Psoas muscle (tissue), 8 donors: ENCODE data around the gene TNFAIP2. TPM values are rescaled to one million over a fixed set of nuclear protein-coding genes. Genes with fewer than 3 reads are reported as not detected.

Source experiments
- ATAC-seq, 4 donors: fragments of 200-7000 bp; cut with Tn5 transposase; one replicate each; pipeline ENCODE4 v1.9.1; 2020; ENCODE audit warnings: moderate library complexity in 3 of 4, mild to moderate bottlenecking in 2 of 4
- DNase-seq, 2 donors: peaks; one replicate each; pipeline ENCODE4 v3.0.0-alpha.2; 2020
- H3K27ac ChIP-seq: fragments of 200-600 bp; one replicate; pipeline ENCODE4 v1.8.0; 2022
- H3K27me3 ChIP-seq, 3 donors: fragments of 200-600 bp in 1 of 3; one replicate each; pipeline versions ENCODE4 v1.6.1 to v1.8.0; 2013 to 2022; ENCODE audit warnings: low read length in 2 of 3, mild to moderate bottlenecking in 2 of 3, moderate library complexity in 1 of 3; ENCODE audit not compliant: insufficient read depth in 3 of 3
- H3K36me3 ChIP-seq, 2 donors: fragments of 200-600 bp in 1 of 2; one replicate each; pipeline versions ENCODE4 v1.6.1 to v1.8.0; 2013 to 2022; ENCODE audit warnings: low read depth in 1 of 2, mild to moderate bottlenecking in 1 of 2, moderate library complexity in 1 of 2; ENCODE audit not compliant: insufficient read depth in 1 of 2
- H3K4me1 ChIP-seq: fragments of 200-600 bp; one replicate; pipeline ENCODE4 v1.8.0; 2022
- H3K4me3 ChIP-seq: fragments of 200-600 bp; one replicate; pipeline ENCODE4 v1.8.0; 2022; ENCODE audit warnings: mild to moderate bottlenecking
- H3K9me3 ChIP-seq: fragments of 200-600 bp; one replicate; pipeline ENCODE4 v1.8.0; 2022
- CTCF ChIP-seq: fragments of 200-600 bp; IDR thresholded peaks from one replicate; pipeline ENCODE4 v1.8.0; 2022; ENCODE audit warnings: antibody characterized with exemption
- WGBS, 3 donors: extraction: QIAGEN DNeasy Blood & Tissue Kit; methylation state at CpG; one replicate each; pipeline versions ENCODE4 v1.1.6 to v1.1.7; 2013; 5-methylcytosine and 5-hydroxymethylcytosine counted together
- intact Hi-C, 2 donors: fragments of 100-400 bp; cut with DNase I; formaldehyde crosslinking; loops; one replicate each; pipeline versions ENCODE4 v1.11.0 to v1.14.2; 2022
- polyA plus RNA-seq, 3 donors: library from polyadenylated mRNA; stranded (reverse); fragments of 200-250 nt; gene quantifications; one replicate each; pipeline ENCODE4 v1.2.3, GENCODE V29; 2013
- total RNA-seq, 4 donors: library from RNA; stranded (reverse); fragmentation: NEBNext Ultra II Directional in 2 of 4; extraction: Animal tissue kit (Norgen Biotek cat#: 25700) in 2 of 4; gene quantifications; one replicate each; pipeline versions ENCODE4 v1.2.1 to v1.2.4, GENCODE V29; 2021 to 2023
- donor health status: healthy with polysubstance abuse.
- donor health status: DM: no; HTN: no; CAD: no; lungs with moderate emphysema.
- donor health status: Bipolar disorder and iron deficiency.
- donor health status: healthy.
- donor health status: DM: yes; HTN: yes; CAD: no.
- donor health status: DM: no; HTN: no; CAD: no.
- donor health status: DM: no; HTN: no; CAD: no.
- donor health status: DM: yes; HTN: yes; CAD: no.

Gene TNFAIP2
- total and polyA plus RNA-seq, 7 donors = 25.7 to 146 (median 39.9) TPM

GRCh38 chr14:103097994-103098957 lies 25.0 kb upstream of the TNFAIP2 start:
- Histone ChIP-seq H3K27me3 (peaks cover 0 to 47% (median 15%) of the 10 kb centered on the region in 3 donors), H3K36me3 (no peaks in the 10 kb centered on the region), H3K27ac (no peak overlapping the region), H3K4me3 (no peak overlapping the region), H3K4me1 (peaks cover 2% of the 10 kb centered on the region), H3K9me3 (peaks cover 4% of the 10 kb centered on the region)
- 74 to 84% (median 80%) methylated on average over 30 to 31 of the region's 31 CpGs for WGBS, 3 donors
- intact Hi-C loops = no loop called here
- no peak for TF ChIP-seq CTCF
- DNase-seq (no peak), ATAC-seq (no peak)

- no peak overlapping the region for H3K4me3 ChIP-seq
- no peaks in the 10 kb centered on the region for H3K36me3 ChIP-seq
- no peak overlapping the region for H3K27ac ChIP-seq
- no peak for TF ChIP-seq CTCF
- peaks cover 0 to 56% (median 18%) of the 10 kb centered on the region in 3 donors for H3K27me3 ChIP-seq
- intact Hi-C loops = no loop called here
- peaks cover 4% of the 10 kb centered on the region for H3K9me3 ChIP-seq
- WGBS, 3 donors = 67 to 78% (median 74%) methylated on average over 11 to 12 of the region's 12 CpGs
- ATAC-seq = no peak
- peaks cover 6% of the 10 kb centered on the region for H3K4me1 ChIP-seq
- no peak for DNase-seq
These were observed 24.1 kb upstream of the TNFAIP2 start for GRCh38 chr14:103099081-103099732.

DNA sequence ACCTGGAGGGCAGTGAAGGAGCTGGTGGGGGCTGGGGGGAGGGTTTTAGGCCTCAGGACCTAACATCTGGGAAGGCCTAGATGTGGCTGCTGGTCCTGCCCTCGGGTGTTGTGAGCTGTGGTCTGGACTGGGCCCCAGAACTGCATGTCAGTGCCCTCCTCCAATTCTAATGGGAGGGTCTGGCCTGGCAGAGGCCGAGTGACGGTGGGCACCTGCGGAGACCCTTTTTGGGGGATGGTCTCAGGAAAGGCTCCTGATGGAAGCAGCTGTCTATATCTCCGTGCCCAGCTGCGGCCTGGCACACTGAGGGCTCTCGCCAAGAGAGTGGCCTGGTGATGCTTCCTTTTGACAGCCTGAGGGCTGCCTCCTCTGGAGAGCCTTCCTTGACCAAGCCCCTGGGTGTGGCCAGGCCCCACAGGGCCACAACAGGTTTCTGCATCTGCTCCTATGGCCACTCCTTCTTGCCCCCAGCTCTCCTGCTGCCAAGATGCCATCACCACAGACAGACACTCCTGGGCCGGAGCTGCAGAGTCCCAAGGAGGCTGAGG lies 23.5 kb upstream of the TNFAIP2 start:
- no peak for ATAC-seq
- Histone ChIP-seq H3K27me3 (peaks cover 0 to 62% (median 19%) of the 10 kb centered on the region in 3 donors), H3K4me1 (peaks cover 10% of the 10 kb centered on the region), H3K36me3 (no peaks in the 10 kb centered on the region), H3K4me3 (no peak overlapping the region), H3K9me3 (peaks cover 4% of the 10 kb centered on the region), H3K27ac (no peak overlapping the region)
- intact Hi-C loops = no loop called here
- no peak for DNase-seq
- TF ChIP-seq CTCF = no peak
- WGBS, 3 donors = 82 to 95% (median 89%) methylated on average over 7 to 8 of the region's 8 CpGs

GRCh38 chr14:103100281-103101121 lies 22.8 kb upstream of the TNFAIP2 start:
- TF ChIP-seq CTCF = no peak
- no peaks in the 10 kb centered on the region for H3K36me3 ChIP-seq
- 85 to 90% (median 89%) methylated on average over 25 of the region's 25 CpGs for WGBS, 3 donors
- peaks cover 4% of the 10 kb centered on the region for H3K9me3 ChIP-seq
- peaks cover 0 to 63% (median 19%) of the 10 kb centered on the region in 3 donors for H3K27me3 ChIP-seq
- H3K4me3 ChIP-seq = no peak overlapping the region
- peaks cover 12% of the 10 kb centered on the region for H3K4me1 ChIP-seq
- intact Hi-C loops = no loop called here
- no peak for DNase-seq
- no peak for ATAC-seq
- H3K27ac ChIP-seq = no peak overlapping the region
